Esophagus mucosa (tissue), 1 donor: ENCODE data around the gene CCDC120. TPM values are rescaled to one million over a fixed set of nuclear protein-coding genes. Genes with fewer than 3 reads are reported as not detected.

Experiments
- ATAC-seq: fragments of 200-7000 bp; cut with Tn5 transposase; one replicate; pipeline ENCODE4 v1.9.1; 2020
- total RNA-seq: library from RNA; stranded (reverse); gene quantifications from one replicate; pipeline ENCODE4 v1.2.4, GENCODE V29; 2023
- donor health status: DM: yes; HTN: yes; CAD: no.

Gene CCDC120
- total RNA-seq = 27.7 TPM

DNA sequence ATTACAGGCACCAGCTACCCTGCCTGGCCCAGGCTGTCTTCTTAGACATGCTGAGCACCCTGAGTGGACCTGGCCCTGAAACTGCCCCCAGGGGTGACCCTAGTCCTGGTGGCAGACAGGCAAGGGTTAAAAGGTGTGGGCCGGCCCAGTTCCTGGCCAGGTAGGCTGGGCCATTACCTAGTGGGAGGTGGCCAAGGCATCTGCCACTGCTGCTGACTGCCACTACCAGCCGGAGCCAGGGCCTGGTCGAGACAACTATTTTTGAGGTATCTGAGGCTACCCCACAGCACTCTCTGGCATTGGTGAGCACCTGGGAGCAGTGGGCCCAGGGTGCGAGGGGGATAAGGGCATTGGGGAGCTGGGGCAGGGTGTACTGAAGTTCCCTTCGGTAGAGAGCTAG lies at the start of gene CCDC120:
Gene CCDC120, plus strand, starts transcription at position 206 of the 400 bp plus-strand sequence. CDS start 3,043 bp downstream, outside the sequence.
- ATAC-seq = peak; percentile 78

DNA sequence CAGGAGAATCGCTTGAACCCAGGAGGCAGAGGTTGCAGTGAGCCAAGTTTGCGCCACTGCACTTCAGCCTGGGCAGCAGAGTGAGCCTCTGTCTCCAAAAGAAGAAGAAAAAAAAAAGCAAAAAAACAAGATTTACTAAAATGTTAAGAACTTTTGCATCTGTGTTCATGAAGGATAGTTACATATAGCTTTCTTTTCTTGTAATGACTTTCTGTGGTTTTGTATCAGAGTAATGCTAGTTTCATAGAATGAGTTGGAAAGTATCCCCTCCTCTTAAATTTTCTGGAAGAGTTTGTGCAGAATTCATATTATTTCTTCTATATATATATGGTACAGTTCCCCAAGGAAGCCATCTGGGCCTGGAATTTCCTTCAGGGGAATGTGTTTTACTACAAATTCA lies 39.7 kb upstream of the CCDC120 start:
- no peak for ATAC-seq

GRCh38 chrX:49019599-49020249 lies 39.1 kb upstream of the CCDC120 start:
- no peak for ATAC-seq

- peak; percentile 89 for ATAC-seq
Measured at GRCh38 chrX:49029876-49030275, 28.9 kb upstream of the CCDC120 start.

GRCh38 chrX:49030283-49030682 lies 28.5 kb upstream of the CCDC120 start:
- no peak for ATAC-seq

GRCh38 chrX:49037883-49038475 lies 20.8 kb upstream of the CCDC120 start:
- ATAC-seq = no peak

DNA sequence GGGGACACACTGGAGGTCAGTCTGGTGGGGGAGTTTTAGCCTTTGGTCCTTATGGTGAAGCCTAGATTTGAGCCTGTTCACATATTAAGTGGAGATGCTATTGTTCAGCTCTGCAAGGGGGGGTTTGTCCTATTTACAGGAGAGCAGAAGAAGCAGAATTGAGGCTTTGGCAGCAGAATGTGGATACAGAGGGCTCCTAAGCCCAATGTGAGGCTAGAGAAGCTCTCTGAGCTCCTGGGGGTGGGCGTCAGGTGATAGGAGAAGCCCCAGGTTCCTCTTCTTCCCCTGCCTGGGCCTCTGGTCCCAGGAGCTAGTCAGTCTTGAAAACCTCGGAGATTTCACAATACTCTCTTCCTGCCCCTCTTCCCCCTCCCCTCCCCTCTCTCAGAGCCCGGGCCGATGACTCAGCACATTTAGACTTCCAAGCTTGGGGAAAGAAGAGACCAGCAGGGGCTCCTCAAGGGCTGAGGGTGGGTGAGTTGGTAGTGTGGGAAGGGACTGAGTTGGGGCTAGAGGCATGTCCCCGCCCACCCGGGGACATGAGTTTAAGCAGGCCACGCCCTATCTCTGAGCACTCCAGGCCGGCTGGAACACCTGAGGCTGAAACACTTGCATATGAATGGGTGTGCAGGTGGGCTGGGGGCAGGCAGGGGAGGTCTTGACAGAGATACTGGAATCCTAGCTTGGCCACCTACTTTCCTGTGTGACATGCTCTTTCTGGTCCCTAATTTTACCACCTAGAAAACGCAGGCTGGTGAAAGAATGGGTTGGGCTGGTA lies 19.0 kb upstream of the CCDC120 start:
- no peak for ATAC-seq

GRCh38 chrX:49040376-49040955 lies 18.3 kb upstream of the CCDC120 start:
- ATAC-seq = no peak

DNA sequence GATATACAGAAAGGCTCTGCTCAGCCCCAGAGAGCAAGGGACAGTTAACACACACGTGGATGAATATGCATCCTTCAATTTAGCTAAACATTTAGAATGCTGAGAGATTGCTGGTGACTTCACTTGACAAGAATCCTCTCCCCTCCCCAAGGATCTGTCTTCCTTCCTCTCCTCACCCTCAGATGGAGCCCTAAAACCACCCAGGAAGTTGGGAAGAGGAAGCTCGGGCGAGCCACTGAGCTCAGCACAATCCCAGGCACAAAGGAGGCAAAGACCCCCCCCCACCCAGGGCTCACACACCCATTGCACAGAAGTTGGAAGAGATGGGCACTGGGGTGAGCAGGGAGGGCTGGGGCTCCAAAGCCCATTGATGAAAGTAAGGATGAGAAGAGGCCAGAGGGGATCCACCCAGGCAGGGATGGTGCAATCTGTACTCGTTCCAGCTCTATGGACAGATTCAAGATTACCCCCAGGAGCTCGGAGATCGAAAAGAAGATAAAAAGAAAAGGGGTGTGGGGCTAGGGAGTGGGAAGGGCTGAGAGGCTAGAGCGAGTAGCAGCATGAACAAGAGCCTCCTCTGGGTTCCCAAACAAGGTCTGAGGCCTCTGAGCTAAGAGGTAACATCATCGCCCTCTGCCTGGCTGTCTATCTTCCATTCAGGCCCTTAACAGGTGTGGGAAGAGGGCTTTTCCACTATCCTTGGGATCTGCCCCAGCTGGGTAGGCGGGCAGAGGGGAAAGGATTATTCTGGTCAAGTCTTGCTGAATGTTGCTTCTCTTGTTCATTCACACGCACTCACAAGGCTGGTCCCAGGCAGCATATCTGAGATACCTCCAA lies 16.8 kb upstream of the CCDC120 start:
- peak; percentile 13 for ATAC-seq

GRCh38 chrX:49042581-49043219 lies 16.1 kb upstream of the CCDC120 start:
- ATAC-seq = no peak

DNA sequence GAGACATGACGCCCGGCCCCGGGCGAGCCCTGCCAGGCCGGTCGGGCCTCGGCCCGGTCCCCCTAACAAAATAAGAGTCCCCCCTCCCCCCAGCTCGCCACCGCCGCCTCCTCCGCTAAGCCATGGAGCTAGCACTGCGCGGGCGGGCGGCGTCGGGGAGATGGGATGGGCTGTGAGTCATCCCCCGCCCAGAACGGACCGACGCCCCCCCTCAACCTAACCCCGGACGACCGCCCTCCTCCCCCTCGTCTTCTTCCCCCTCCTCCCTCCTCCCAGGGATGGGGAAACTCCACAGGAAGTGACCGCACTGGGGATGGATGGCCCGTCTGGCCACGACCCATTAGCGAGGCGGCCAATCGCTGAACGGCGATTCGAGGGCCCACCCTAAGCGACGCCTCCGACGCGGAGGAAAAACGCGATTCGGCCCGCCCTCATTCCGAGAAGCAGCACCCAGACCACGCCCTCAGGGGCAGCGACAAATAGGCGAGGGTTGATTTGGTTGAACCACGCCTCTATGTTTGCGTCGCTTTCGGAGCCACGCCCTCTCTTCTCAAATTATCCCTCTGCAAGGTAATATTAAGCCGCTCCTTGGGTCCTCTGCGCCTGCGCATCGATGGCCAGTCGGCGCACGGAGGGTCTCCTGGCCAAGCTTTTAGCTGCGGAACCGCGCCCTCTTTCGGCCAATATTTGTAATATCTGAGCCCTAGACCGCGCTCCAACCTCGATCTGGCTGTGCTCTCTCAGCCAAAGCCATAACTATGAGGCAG lies 15.4 kb upstream of the CCDC120 start, which contains the start of gene TFE3:
Gene TFE3, minus strand, starts transcription at position 138 of the 767 bp plus-strand sequence. Its CDS starts 131 bp downstream, at position 7.
- ATAC-seq = peak; percentile 91

GRCh38 chrX:49043987-49044281 lies 14.9 kb upstream of the CCDC120 start:
- ATAC-seq = no peak

- peak; percentile 88 for ATAC-seq
Measured at GRCh38 chrX:49053223-49054072, 5.4 kb upstream of the CCDC120 start.

DNA sequence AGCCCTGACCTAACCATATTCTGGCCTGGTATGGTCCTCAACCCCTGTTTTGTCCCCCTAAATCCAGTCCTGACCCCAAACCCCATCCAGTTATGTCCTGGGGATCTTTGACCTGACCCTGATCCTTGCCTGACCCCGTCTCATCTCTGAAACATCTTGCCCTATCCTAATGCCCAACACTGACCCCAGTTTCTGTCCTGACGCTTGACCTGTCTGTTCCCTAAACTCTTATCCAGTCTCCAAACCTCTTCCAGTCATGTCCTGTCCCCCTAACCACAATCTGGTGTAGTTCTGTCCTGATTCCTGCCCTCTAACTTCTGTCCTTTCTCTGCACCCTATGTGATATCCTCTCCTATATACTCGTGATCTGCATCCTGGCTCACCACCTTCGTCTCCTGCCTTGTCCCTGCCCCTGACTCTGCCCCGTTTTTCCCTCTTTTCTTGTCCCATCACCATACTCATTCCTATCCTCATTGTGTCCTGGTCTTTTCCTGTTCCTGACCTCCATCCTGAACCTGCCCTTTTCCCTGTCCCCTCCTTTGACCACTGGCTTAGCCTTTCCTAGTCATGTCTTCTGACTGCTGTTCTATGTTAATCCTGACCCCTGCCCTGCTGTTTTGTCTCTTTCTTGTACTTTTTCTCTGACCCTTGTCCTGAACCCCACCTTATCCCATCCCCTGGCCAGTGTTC lies 4.6 kb upstream of the CCDC120 start:
- ATAC-seq = no peak

- no peak for ATAC-seq
Measured at GRCh38 chrX:49059201-49059600, 402 bp downstream of the CCDC120 start.

- ATAC-seq = peak; percentile 78
Measured at GRCh38 chrX:49059681-49060085, 884 bp downstream of the CCDC120 start.

DNA sequence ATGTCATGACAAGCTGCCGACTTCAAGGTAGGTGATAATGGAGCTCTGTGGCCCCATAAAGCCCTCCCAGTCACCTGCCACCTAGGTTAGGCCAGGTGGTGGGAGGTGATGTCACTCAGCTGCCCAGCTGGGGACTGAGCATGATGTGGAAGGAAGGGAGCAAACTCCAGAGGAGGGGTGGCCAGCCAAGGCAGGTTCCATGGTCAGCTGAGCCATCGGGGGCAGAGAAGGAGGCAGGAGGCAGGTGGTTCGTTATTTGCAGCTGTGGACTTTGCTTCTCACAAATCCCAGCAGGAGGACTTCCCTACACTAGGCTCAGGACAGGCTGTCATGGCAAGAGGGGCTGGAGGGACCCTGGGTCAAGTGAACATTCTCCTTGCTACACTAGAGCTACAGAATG lies 2.1 kb downstream of the CCDC120 start:
- ATAC-seq = no peak

DNA sequence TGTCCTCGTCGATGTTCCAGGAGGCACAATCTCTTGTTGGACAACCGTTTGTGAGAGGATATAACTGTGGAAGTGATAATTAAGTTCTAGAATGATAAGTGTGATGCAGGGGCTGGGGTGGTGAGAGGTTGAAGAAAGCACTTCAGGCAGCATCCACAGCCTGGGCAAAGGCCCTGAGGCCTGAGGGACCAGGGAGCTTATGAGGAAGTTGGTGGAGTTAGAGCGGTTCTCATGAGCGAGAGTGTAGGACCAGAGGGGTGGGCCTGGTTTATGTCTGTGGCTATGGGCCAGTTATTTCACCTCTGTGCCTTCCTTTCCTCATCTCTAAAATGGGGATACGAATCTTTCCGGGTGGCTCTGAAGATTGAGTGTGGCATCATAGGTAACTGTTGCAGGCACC lies 2.7 kb downstream of the CCDC120 start:
- ATAC-seq = no peak

GRCh38 chrX:49061916-49062315 lies 3.1 kb downstream of the CCDC120 start:
- ATAC-seq = no peak

DNA sequence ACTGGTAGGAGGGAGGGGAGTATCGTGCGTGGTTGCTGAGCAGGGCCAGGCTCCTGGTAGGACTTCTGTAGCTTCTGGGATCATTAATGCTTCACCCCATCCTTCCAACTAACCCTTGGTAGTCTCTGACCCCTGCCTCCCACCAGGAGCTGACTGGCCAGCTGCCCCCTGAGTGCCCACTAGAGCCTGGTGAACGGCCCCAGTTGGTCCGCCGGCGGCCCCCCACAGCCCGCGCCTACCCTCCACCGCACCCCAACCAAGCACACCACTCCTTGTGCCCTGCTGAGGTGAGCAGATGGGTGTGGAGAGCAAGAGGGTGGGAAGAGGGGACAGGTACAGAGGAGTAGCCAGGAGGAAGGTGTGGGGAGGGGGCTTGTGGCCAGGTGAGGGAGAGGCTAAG lies 4.9 kb downstream of the CCDC120 start:
- ATAC-seq = no peak
